Peyer's patch (tissue), 4 donors: ENCODE results near the gene MIPEP.
"Not testable (repeated sequence)": the region's sequence is repeated elsewhere in the genome, so short reads cannot be mapped to it uniquely, and the experiment has no call there.

Experiments used
- CTCF ChIP-seq, 6 experiments: fragments of 450-650 bp in 4 of 6; fragments of 200-600 bp in 2 of 6; sonication (generic) in 1 of 6; IDR thresholded peaks; one replicate each; pipeline ENCODE4 v1.5.1; 2017 to 2019; ENCODE audit warnings: antibody characterized with exemption in 6 of 6, mild to moderate bottlenecking in 3 of 6, moderate library complexity in 1 of 6
- POLR2A ChIP-seq, 2 donors: fragments of 450-650 bp; IDR thresholded peaks; one replicate each; pipeline ENCODE4 v1.5.1; 2017; ENCODE audit warnings: antibody characterized with exemption in 2 of 2, mild to moderate bottlenecking in 2 of 2, moderate library complexity in 2 of 2

GRCh38 chr13:23893791-23894190 is 4.6 kb upstream of the MIPEP start:
- not testable (repeated sequence) for TF ChIP-seq CTCF, POLR2A (IDR thresholded peaks at IDR 0.05)
